GM12878 (cell line): ENCODE measurements around the gene NFYB. TPM values are rescaled to one million over a fixed set of nuclear protein-coding genes. Genes with fewer than 3 reads are reported as not detected.
A peak's percentile ranks its signal among the peaks of the same experiment; 100 is the strongest.

Source experiments
- ATAC-seq: fragments of 200-7000 bp; cut with Tn5 transposase; 3 replicates; pipeline ENCODE4 v1.9.1; 2020; ENCODE audit warnings: mild to moderate bottlenecking, moderate library complexity
- BruUV-seq: library from RNA; stranded (reverse); fragments of 400-500 nt; replicated peaks from 2 replicates; lab custom pipeline; 2021; lab: Mats Ljungman, UMichigan
- CTCF ChIA-PET: fragments of 300-600 bp; sonication (Branson Sonifier 250); formaldehyde crosslinking; extraction: SDS; loops from one replicate; lab custom pipeline; 2021; ENCODE audit warnings: inconsistent platforms; lab: Yijun Ruan, JAX
- POLR2A ChIA-PET: fragments of 350-600 bp; formaldehyde crosslinking; extraction: SDS; loops from one replicate; lab custom pipeline; 2021; ENCODE audit warnings: inconsistent platforms; lab: Charles Lee
- RAD21 ChIA-PET: fragments of 300-600 bp; sonication (Branson Sonifier 250); formaldehyde crosslinking; loops from one replicate; lab custom pipeline; 2023; ENCODE audit warnings: antibody characterized with exemption; ENCODE audit not compliant: unreplicated experiment; lab: Charles Lee
- SMC1A ChIA-PET: fragments of 300-600 bp; sonication (Branson Sonifier 250); formaldehyde crosslinking; loops from one replicate; lab custom pipeline; 2023; ENCODE audit not compliant: unreplicated experiment, uncharacterized antibody; lab: Charles Lee
- DNase-seq: peaks from one replicate; pipeline ENCODE4 v3.0.0-alpha.2; 2011; ENCODE audit warnings: low read depth, low spot score
- FAIRE-seq: peaks from 3 replicates; lab custom pipeline; 2011; peaks lifted over from hg19 to GRCh38; lab: Jason Lieb, UNC
- H2AFZ ChIP-seq: 2 replicates; pipeline ENCODE4 v1.6.0; 2011; ENCODE audit warnings: low read depth, low read length, control low read depth; ENCODE audit not compliant: control insufficient read depth
- H3K27ac ChIP-seq: 2 replicates; pipeline ENCODE4 v1.5.1; 2011; ENCODE audit warnings: control low read depth; ENCODE audit not compliant: control insufficient read depth, insufficient read depth
- H3K27me3 ChIP-seq, 2 experiments: replicated peaks in 1 of 2; 2 replicates each; pipeline versions ENCODE4 v1.6.0 to v1.6.1; 2011; ENCODE audit warnings: low read length in 1 of 2; ENCODE audit not compliant: control insufficient read depth in 2 of 2, insufficient read depth in 2 of 2
- H3K36me3 ChIP-seq, 2 experiments: 2 replicates each; pipeline ENCODE4 v1.5.1; 2011; ENCODE audit warnings: low read length in 1 of 2; ENCODE audit not compliant: control insufficient read depth in 2 of 2, insufficient read depth in 2 of 2
- H3K4me1 ChIP-seq: 2 replicates; pipeline ENCODE4 v1.6.1; 2011; ENCODE audit warnings: mild to moderate bottlenecking, low read length, moderate library complexity, mixed read lengths; ENCODE audit not compliant: control insufficient read depth, insufficient read depth
- H3K4me2 ChIP-seq: 2 replicates; pipeline ENCODE4 v1.6.0; 2011; ENCODE audit warnings: control low read depth; ENCODE audit not compliant: control insufficient read depth, insufficient read depth
- H3K4me3 ChIP-seq: fragments of 200-600 bp; sonication (generic); 2 replicates; pipeline ENCODE4 v1.5.1; 2016
- H3K79me2 ChIP-seq: 2 replicates; pipeline ENCODE4 v1.6.0; 2011; ENCODE audit warnings: low read length; ENCODE audit not compliant: control insufficient read depth, insufficient read depth
- H3K9ac ChIP-seq: 2 replicates; pipeline ENCODE4 v1.8.0; 2011; ENCODE audit warnings: low read length, control low read depth, mixed read lengths; ENCODE audit not compliant: control insufficient read depth, insufficient read depth
- H3K9me3 ChIP-seq: replicated peaks from 3 replicates; pipeline ENCODE4 v1.5.1; 2011; ENCODE audit warnings: mild to moderate bottlenecking, low read length; ENCODE audit not compliant: control insufficient read depth, insufficient read depth
- H4K20me1 ChIP-seq: 2 replicates; pipeline ENCODE4 v1.6.0; 2011; ENCODE audit not compliant: control insufficient read depth, insufficient read depth
- MYC ChIP-seq: IDR thresholded peaks from 2 replicates; pipeline ENCODE4 v1.6.1; 2011; ENCODE audit warnings: mild to moderate bottlenecking, low read length, moderate library complexity, inconsistent platforms; ENCODE audit not compliant: insufficient read depth, insufficient replicate concordance, insufficient read length, severe bottlenecking
- YY1 ChIP-seq: IDR thresholded peaks from 2 replicates; pipeline ENCODE4 v1.6.1; 2011; ENCODE audit warnings: low read depth, mild to moderate bottlenecking, low read length
- WGBS: methylation state at CpG from one replicate; pipeline ENCODE4 v1.1.6; 2016; ENCODE audit warnings: low lambda C conversion rate; ENCODE audit not compliant: insufficient replicate concordance, insufficient coverage; ENCODE audit errors: missing lambda C conversion rate; 5-methylcytosine and 5-hydroxymethylcytosine counted together
- in situ Hi-C: fragments of 300-500 bp; cut with MboI; formaldehyde crosslinking; loops from 9 replicates; pipeline ENCODE4 v1.14.3; 2018; ENCODE audit warnings: mixed read lengths
- intact Hi-C: fragments of 100-400 bp; cut with micrococcal nuclease; formaldehyde crosslinking; loops from one replicate; pipeline ENCODE4 v1.14.2; 2022; ENCODE audit not compliant: unreplicated experiment
- polyA plus RNA-seq, 11 experiments: library from polyadenylated mRNA; depleted of rRNA in 4 of 11; unstranded in 6 of 11; stranded (reverse) in 5 of 11; fragments of >200 nt; fragmentation: Nextera tagmentation in 4 of 11; fragmentation: Illumina TruSeq in 1 of 11; extraction: Ambion mirVana in 4 of 11; extraction: Trizol in 1 of 11; gene quantifications; 1 replicate in 1 of 11; 2 replicates in 10 of 11; pipeline versions ENCODE4 v1.2.1 to v1.2.3, GENCODE V29; 2011 to 2016; ENCODE audit warnings: inconsistent platforms in 2 of 11, missing spikeins in 2 of 11, low read depth in 1 of 11
- total RNA-seq, 4 experiments: library from RNA; depleted of rRNA in 3 of 4; stranded (reverse); fragments of >200 nt in 3 of 4; fragmentation: Illumina TruSeq in 1 of 4; extraction: Trizol in 1 of 4; gene quantifications; 2 replicates each; pipeline versions ENCODE4 v1.2.1 to v1.2.3, GENCODE V29; 2013 to 2021
- TF ChIP-seq, protein P1 (sequence below): fragments of 450-650 bp; IDR thresholded peaks from 2 replicates; pipeline ENCODE4 v1.6.1; 2016; ENCODE audit warnings: mild to moderate bottlenecking

The NFYB gene
- total and polyA plus RNA-seq, 10 of the 15 experiments (the other 5 are each of a cell fraction or from before 2014, with no cell fraction given) = 13.8 to 42.3 (median 28.2) TPM

DNA sequence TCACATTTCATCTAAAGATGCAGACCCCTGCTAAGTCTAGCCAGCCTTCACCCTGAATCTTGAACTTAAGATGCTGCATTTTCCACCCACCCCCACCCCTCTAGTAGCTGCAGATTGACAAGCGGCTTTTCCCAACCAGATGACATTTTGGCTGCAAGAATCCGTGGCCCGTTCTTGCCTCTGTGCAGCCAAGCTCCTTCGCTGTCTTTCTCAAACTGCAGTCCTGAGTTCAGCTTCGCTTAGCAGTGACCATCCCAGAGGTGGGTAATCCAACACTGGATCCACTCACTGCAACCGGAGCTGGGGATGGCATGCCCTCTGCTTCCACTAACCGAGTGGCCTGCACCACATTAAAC, 765 bp upstream of the NFYB start:
- Histone ChIP-seq H2AFZ (peak overlapping the region; percentile 65), H4K20me1 (no peaks in the 10 kb centered on the region), H3K27me3 (no peaks in the 10 kb centered on the region), H3K79me2 (peaks cover 27% of the 10 kb centered on the region), H3K4me3 (no peak overlapping the region), H3K9me3 (no peaks in the 10 kb centered on the region), H3K4me1 (peaks cover 3% of the 10 kb centered on the region; the same call in 1 of the 2 replicates), H3K36me3 (peaks cover 0 to 6% of the 10 kb centered on the region in 2 experiments; a peak in 1 of 4 replicates), H3K9ac (no peak overlapping the region), H3K4me2 (peak overlapping the region; percentile 45), H3K27ac (no peak overlapping the region)
- ChIA-PET POLR2A (interaction anchor here (0.6 to 1.1 kb wide), 4 partner anchors 30 to 282 kb away, joined by 3 to 7 read pairs (median 5); partner anchors contain the start of gene HCFC2), CTCF (interaction anchor here (1.2 to 1.8 kb wide), 2 partner anchors 30 to 148 kb away, joined by 3 to 7 read pairs; no protein-coding TSS in a partner anchor), SMC1A (interaction anchor here (1.1 to 1.8 kb wide), 3 partner anchors 30 to 149 kb away, joined by 4 to 7 read pairs (median 6); partner anchors contain the start of gene HCFC2), RAD21 (interaction anchor here (1.4 kb wide), 1 partner anchor 255 kb away, joined by 3 read pairs; no protein-coding TSS in a partner anchor)
- TF ChIP-seq, protein P1, sequence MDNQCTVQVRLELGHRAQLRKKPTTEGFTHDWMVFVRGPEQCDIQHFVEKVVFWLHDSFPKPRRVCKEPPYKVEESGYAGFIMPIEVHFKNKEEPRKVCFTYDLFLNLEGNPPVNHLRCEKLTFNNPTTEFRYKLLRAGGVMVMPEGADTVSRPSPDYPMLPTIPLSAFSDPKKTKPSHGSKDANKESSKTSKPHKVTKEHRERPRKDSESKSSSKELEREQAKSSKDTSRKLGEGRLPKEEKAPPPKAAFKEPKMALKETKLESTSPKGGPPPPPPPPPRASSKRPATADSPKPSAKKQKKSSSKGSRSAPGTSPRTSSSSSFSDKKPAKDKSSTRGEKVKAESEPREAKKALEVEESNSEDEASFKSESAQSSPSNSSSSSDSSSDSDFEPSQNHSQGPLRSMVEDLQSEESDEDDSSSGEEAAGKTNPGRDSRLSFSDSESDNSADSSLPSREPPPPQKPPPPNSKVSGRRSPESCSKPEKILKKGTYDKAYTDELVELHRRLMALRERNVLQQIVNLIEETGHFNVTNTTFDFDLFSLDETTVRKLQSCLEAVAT = 0 out of 2 replicates have a peak, but pooled peaks have one; percentile 19
- TF ChIP-seq YY1 (no peak), MYC (peak; percentile 15)
- intact Hi-C loops (no loop called here), in situ Hi-C loops (no loop called here)
- ATAC-seq (no peak), DNase-seq (no peak), FAIRE-seq (no peak)
- WGBS = 92% methylated on average over 7 of the region's 7 CpGs
- BruUV-seq = no TSS peak
